VCaP (cell line): Measurements from ENCODE around the gene HAT1.

ENCODE experiments used
- H3K27ac ChIP-seq: fragments of 450-650 bp; 2 replicates; pipeline ENCODE4 v1.5.1; 2017
- TF ChIP-seq, protein P1 (sequence below): fragments of 450-650 bp; conservative IDR thresholded peaks from 2 replicates; pipeline ENCODE4 v1.5.1; 2017; ENCODE audit warnings: mild to moderate bottlenecking, moderate library complexity

The HAT1 gene

GRCh38 chr2:171999604-172000469 is 77.6 kb downstream of the HAT1 start, which contains the start of gene METAP1D:
TSS of gene METAP1D (plus strand) at chr2:171999953. CDS start at chr2:171999970, 17 bp downstream.
- TF ChIP-seq, protein P1, sequence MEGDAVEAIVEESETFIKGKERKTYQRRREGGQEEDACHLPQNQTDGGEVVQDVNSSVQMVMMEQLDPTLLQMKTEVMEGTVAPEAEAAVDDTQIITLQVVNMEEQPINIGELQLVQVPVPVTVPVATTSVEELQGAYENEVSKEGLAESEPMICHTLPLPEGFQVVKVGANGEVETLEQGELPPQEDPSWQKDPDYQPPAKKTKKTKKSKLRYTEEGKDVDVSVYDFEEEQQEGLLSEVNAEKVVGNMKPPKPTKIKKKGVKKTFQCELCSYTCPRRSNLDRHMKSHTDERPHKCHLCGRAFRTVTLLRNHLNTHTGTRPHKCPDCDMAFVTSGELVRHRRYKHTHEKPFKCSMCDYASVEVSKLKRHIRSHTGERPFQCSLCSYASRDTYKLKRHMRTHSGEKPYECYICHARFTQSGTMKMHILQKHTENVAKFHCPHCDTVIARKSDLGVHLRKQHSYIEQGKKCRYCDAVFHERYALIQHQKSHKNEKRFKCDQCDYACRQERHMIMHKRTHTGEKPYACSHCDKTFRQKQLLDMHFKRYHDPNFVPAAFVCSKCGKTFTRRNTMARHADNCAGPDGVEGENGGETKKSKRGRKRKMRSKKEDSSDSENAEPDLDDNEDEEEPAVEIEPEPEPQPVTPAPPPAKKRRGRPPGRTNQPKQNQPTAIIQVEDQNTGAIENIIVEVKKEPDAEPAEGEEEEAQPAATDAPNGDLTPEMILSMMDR: peak; percentile 24; the same call in 1 of the 2 replicates
- H3K27ac ChIP-seq: peak within 1 kb of the TSS; percentile 85

DNA sequence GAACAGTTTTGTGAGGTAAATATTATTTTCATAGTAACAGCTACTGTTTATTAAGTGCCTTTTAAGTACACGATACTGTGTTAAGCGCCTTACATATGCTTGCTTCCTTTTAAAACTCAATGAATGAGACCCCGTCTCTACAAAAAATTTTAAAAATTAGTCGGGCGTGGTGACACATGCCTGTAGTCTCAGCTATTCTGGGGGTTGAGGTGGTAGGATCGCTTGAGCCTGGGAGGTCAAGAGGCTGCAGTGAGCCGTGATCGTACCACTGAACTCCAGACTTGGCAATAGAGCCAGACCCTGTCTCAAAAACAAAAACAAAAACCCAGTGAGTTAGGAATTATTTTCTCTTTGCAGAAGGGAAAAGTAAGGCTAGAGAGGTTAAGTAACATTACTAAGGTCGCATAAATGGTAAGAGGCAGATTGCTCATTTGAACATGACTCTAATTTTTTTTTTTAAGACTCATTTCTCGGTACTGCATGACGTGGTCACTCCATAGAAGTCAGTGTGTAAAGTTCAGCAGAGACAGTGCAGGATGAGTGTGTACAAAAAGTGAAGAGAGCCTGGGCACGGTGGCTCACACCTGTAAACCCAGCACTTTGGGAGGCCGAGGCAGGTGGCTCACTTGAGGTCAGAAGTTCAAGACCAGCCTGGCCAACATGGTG is 78.6 kb downstream of the HAT1 start:
- H3K27ac ChIP-seq: peak overlapping the region; percentile 85
- TF ChIP-seq, protein P1: no peak

GRCh38 chr2:172007372-172007771 is 85.1 kb downstream of the HAT1 start:
- TF ChIP-seq, protein P1: no peak
- H3K27ac ChIP-seq: no peak overlapping the region

GRCh38 chr2:172009823-172010222 is 87.6 kb downstream of the HAT1 start:
- H3K27ac ChIP-seq: no peak overlapping the region
- TF ChIP-seq, protein P1: no peak

GRCh38 chr2:172011812-172012575 is 89.7 kb downstream of the HAT1 start:
- H3K27ac ChIP-seq: peak overlapping the region; percentile 61
- TF ChIP-seq, protein P1: no peak

- TF ChIP-seq, protein P1: no peak
- peak overlapping the region; percentile 61 for H3K27ac ChIP-seq
These were observed 90.6 kb downstream of the HAT1 start for GRCh38 chr2:172012677-172013391.
